Mesothelial cell of epicardium (in vitro differentiated cells): ENCODE results near the gene GP1BA. TPM values are rescaled to one million over a fixed set of nuclear protein-coding genes. Genes with fewer than 3 reads are reported as not detected.

Source experiments
- DNase-seq, 2 experiments: peaks; one replicate each; pipeline ENCODE4 v3.0.0; 2021; ENCODE audit warnings: low spot score in 2 of 2; ENCODE audit not compliant: unreplicated experiment in 2 of 2
- H3K27ac Mint-ChIP-seq: 2 replicates; pipeline ENCODE4 v1.8.0; 2021; ENCODE audit warnings: mixed read lengths
- H3K27me3 Mint-ChIP-seq: 2 replicates; pipeline ENCODE4 v1.8.0; 2021; ENCODE audit warnings: low read depth, mixed read lengths
- H3K36me3 Mint-ChIP-seq: 2 replicates; pipeline ENCODE4 v1.8.0; 2021; ENCODE audit warnings: mixed read lengths
- H3K4me1 Mint-ChIP-seq: 2 replicates; pipeline ENCODE4 v1.8.0; 2021; ENCODE audit warnings: mixed read lengths
- H3K4me3 Mint-ChIP-seq: 2 replicates; pipeline ENCODE4 v1.8.0; 2021; ENCODE audit warnings: mild to moderate bottlenecking, moderate library complexity, mixed read lengths
- H3K9me3 Mint-ChIP-seq: 2 replicates; pipeline ENCODE4 v1.8.0; 2021; ENCODE audit warnings: mixed read lengths
- CTCF ChIP-seq: fragments of 200-600 bp; sonication (generic); IDR thresholded peaks from one replicate; pipeline ENCODE4 v1.5.0; 2021; ENCODE audit warnings: antibody characterized with exemption; ENCODE audit not compliant: unreplicated experiment
- total RNA-seq: library from RNA; stranded (reverse); gene quantifications from 3 replicates; pipeline ENCODE4 v1.2.1, GENCODE V29; 2021

GP1BA gene
- total RNA-seq, 1 donor from 2014 or later: not detected

DNA sequence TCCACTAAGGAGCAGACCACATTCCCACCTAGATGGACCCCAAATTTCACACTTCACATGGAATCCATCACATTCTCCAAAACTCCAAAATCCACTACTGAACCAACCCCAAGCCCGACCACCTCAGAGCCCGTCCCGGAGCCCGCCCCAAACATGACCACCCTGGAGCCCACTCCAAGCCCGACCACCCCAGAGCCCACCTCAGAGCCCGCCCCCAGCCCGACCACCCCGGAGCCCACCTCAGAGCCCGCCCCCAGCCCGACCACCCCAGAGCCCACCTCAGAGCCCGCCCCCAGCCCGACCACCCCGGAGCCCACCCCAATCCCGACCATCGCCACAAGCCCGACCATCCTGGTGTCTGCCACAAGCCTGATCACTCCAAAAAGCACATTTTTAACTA, 1.6 kb downstream of the GP1BA start:
- H3K4me1 Mint-ChIP-seq: peaks cover 16% of the 10 kb centered on the region
- H3K9me3 Mint-ChIP-seq: no peaks in the 10 kb centered on the region
- H3K4me3 Mint-ChIP-seq: no peak overlapping the region
- no peak for DNase-seq
- H3K27me3 Mint-ChIP-seq: no peaks in the 10 kb centered on the region
- no peak for TF ChIP-seq CTCF
- peaks cover 3% of the 10 kb centered on the region for H3K36me3 Mint-ChIP-seq
- no peak overlapping the region for H3K27ac Mint-ChIP-seq

GRCh38 chr17:4934173-4934979, 2.3 kb downstream of the GP1BA start:
- H3K36me3 Mint-ChIP-seq: peaks cover 3% of the 10 kb centered on the region
- TF ChIP-seq CTCF: no peak
- peak overlapping the region; percentile 39 for H3K27ac Mint-ChIP-seq
- no peak overlapping the region for H3K4me3 Mint-ChIP-seq
- H3K4me1 Mint-ChIP-seq: peaks cover 22% of the 10 kb centered on the region
- no peaks in the 10 kb centered on the region for H3K27me3 Mint-ChIP-seq
- no peaks in the 10 kb centered on the region for H3K9me3 Mint-ChIP-seq
- no peak for DNase-seq

- no peak for TF ChIP-seq CTCF
- DNase-seq: no peak
- no peaks in the 10 kb centered on the region for H3K27me3 Mint-ChIP-seq
- H3K36me3 Mint-ChIP-seq: peaks cover 2% of the 10 kb centered on the region
- H3K9me3 Mint-ChIP-seq: no peaks in the 10 kb centered on the region
- peaks cover 23% of the 10 kb centered on the region for H3K4me1 Mint-ChIP-seq
- H3K4me3 Mint-ChIP-seq: no peak overlapping the region
- H3K27ac Mint-ChIP-seq: no peak overlapping the region
These were observed 3.6 kb downstream of the GP1BA start for GRCh38 chr17:4935650-4936049.

DNA sequence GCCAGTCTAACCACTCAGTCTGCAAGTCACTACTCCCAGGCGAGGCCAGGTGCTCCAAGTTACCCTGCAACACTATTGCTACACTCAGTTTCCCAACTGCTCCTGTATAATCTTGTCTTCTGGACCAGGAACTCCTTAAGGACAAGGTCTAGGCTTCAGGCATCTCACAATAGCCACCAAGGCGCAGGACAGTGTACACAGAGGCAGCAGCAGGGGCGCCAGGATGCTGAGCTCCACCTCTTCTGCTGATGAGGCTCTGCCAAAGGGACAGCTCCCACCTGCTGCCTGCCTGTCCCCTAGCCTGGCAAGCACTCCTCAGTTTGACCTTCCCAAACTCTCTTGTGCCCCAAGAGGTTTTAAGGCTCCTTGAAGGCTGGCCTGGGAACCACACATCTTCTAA, 4.4 kb downstream of the GP1BA start:
- Mint-ChIP-seq H3K4me1 (peaks cover 30% of the 10 kb centered on the region), H3K27ac (no peak overlapping the region), H3K4me3 (no peak overlapping the region), H3K27me3 (no peaks in the 10 kb centered on the region), H3K36me3 (peaks cover 2% of the 10 kb centered on the region), H3K9me3 (no peaks in the 10 kb centered on the region)
- TF ChIP-seq CTCF: no peak
- DNase-seq: no peak

DNA sequence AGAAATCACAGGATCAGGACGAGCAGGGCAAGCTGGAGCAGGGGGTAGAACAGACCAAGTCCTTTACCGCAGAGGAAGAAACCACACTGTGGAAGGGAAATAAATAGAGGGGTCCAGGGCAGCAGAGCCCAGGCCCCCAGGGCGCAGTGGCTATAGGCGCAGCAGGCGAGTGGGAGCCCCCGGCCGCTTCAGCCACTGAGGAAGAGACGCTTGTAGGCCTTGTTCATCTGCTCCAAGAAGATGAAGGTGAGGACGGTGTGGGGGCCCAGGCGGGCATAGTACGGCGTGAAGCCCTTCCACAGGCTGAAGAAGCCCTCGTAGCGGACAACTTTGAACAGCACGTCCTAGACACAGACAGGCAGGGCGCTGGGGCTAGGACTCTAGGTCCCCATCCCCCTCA, 5.5 kb downstream of the GP1BA start:
- Mint-ChIP-seq H3K4me1 (peaks cover 36% of the 10 kb centered on the region), H3K4me3 (peak overlapping the region; percentile 10)

More for the DNA sequence above, 5.5 kb downstream of the GP1BA start:
- Mint-ChIP-seq H3K27ac (no peak overlapping the region), H3K9me3 (no peaks in the 10 kb centered on the region), H3K36me3 (peaks cover 2% of the 10 kb centered on the region), H3K27me3 (no peaks in the 10 kb centered on the region)
- TF ChIP-seq CTCF: no peak
- no peak for DNase-seq
